Tibial nerve (tissue), 4 donors: ENCODE data around the gene NTNG1. TPM values are rescaled to one million over a fixed set of nuclear protein-coding genes. Genes with fewer than 3 reads are reported as not detected.

Source experiments
- DNase-seq, 2 donors: peaks; one replicate each; pipeline ENCODE4 v3.0.0-alpha.2; 2019; ENCODE audit warnings: low spot score in 2 of 2
- H3K27ac ChIP-seq, 4 donors: fragments of 200-600 bp; sonication (generic) in 3 of 4; one replicate each; pipeline ENCODE4 v1.5.1; 2017 to 2019; ENCODE audit warnings: mild to moderate bottlenecking in 1 of 4
- H3K27me3 ChIP-seq, 2 donors: fragments of 200-600 bp; sonication (generic) in 1 of 2; one replicate each; pipeline versions ENCODE4 v1.5.1 to v1.6.0; 2017 to 2019
- H3K36me3 ChIP-seq, 3 donors: fragments of 200-600 bp; sonication (generic); one replicate each; pipeline ENCODE4 v1.5.1; 2018 to 2019
- H3K4me1 ChIP-seq, 4 donors: fragments of 200-600 bp; sonication (generic) in 3 of 4; one replicate each; pipeline ENCODE4 v1.5.1; 2017 to 2019
- H3K4me3 ChIP-seq, 4 donors: fragments of 200-600 bp; sonication (generic) in 3 of 4; one replicate each; pipeline ENCODE4 v1.5.1; 2017 to 2019; ENCODE audit warnings: mild to moderate bottlenecking in 1 of 4, moderate library complexity in 1 of 4
- H3K9me3 ChIP-seq, 4 donors: fragments of 200-600 bp; sonication (generic) in 3 of 4; one replicate each; pipeline ENCODE4 v1.5.1; 2017 to 2019
- CTCF ChIP-seq, 5 experiments: fragments of 200-600 bp in 3 of 5; fragments of 450-650 bp in 2 of 5; sonication (generic) in 3 of 5; IDR thresholded peaks; one replicate each; pipeline ENCODE4 v1.5.1; 2016 to 2019; ENCODE audit warnings: antibody characterized with exemption in 5 of 5, mild to moderate bottlenecking in 3 of 5, moderate library complexity in 2 of 5
- EP300 ChIP-seq, 2 donors: sonication (generic); formaldehyde crosslinking; IDR thresholded peaks; one replicate each; pipeline ENCODE4 v1.6.1; 2017; ENCODE audit warnings: antibody characterized with exemption in 2 of 2, mild to moderate bottlenecking in 1 of 2
- POLR2A ChIP-seq, 2 donors: fragments of 450-650 bp; IDR thresholded peaks; one replicate each; pipeline ENCODE4 v1.6.1; 2017; ENCODE audit warnings: antibody characterized with exemption in 2 of 2, mild to moderate bottlenecking in 2 of 2, moderate library complexity in 2 of 2
- WGBS, 2 donors: methylation state at CpG; one replicate each; pipeline ENCODE4 v1.1.5; 2018; 5-methylcytosine and 5-hydroxymethylcytosine counted together
- total RNA-seq, 4 donors: library from RNA; depleted of rRNA; stranded (reverse); fragments of >200 nt; gene quantifications; one replicate each; pipeline ENCODE4 v1.1.0, GENCODE V29; 2016

The NTNG1 gene
- total RNA-seq, 4 donors from 2014 or later: 1.4 to 6.6 (median 3.9) TPM

GRCh38 chr1:107365527-107366240 is 224.8 kb downstream of the NTNG1 start:
- no peaks in the 10 kb centered on the region for H3K4me1 ChIP-seq
- H3K4me3 ChIP-seq: no peak overlapping the region
- H3K9me3 ChIP-seq: no peaks in the 10 kb centered on the region
- DNase-seq: no peak
- no peaks in the 10 kb centered on the region for H3K27me3 ChIP-seq
- WGBS, 2 donors: 91 to 98% methylated on average over 2 of the region's 2 CpGs
- TF ChIP-seq CTCF (IDR thresholded peaks at IDR 0.05) (no peak), POLR2A (IDR thresholded peaks at IDR 0.05) (no peak), EP300 (IDR thresholded peaks at IDR 0.05) (no peak)
- H3K36me3 ChIP-seq: no peaks in the 10 kb centered on the region
- H3K27ac ChIP-seq: no peak overlapping the region

- DNase-seq: no peak
- H3K36me3 ChIP-seq: no peaks in the 10 kb centered on the region
- no peaks in the 10 kb centered on the region for H3K9me3 ChIP-seq
- no peaks in the 10 kb centered on the region for H3K4me1 ChIP-seq
- TF ChIP-seq EP300 (IDR thresholded peaks at IDR 0.05) (no peak), POLR2A (IDR thresholded peaks at IDR 0.05) (no peak), CTCF (IDR thresholded peaks at IDR 0.05) (no peak)
- no peak overlapping the region for H3K27ac ChIP-seq
- no peak overlapping the region for H3K4me3 ChIP-seq
- H3K27me3 ChIP-seq: no peaks in the 10 kb centered on the region
- WGBS, 2 donors: 54 to 67% methylated on average over 4 of the region's 4 CpGs
These were observed 237.6 kb downstream of the NTNG1 start for GRCh38 chr1:107378426-107378825.

GRCh38 chr1:107378866-107379265 is 238.0 kb downstream of the NTNG1 start:
- no peak for DNase-seq
- WGBS, 2 donors: 61 to 63% methylated on average over 2 of the region's 2 CpGs
- Histone ChIP-seq H3K9me3 (no peaks in the 10 kb centered on the region), H3K27ac (no peak overlapping the region), H3K27me3 (no peaks in the 10 kb centered on the region), H3K4me1 (no peaks in the 10 kb centered on the region), H3K4me3 (no peak overlapping the region), H3K36me3 (no peaks in the 10 kb centered on the region)
- TF ChIP-seq EP300 (IDR thresholded peaks at IDR 0.05) (no peak), POLR2A (IDR thresholded peaks at IDR 0.05) (no peak), CTCF (IDR thresholded peaks at IDR 0.05) (no peak)

GRCh38 chr1:107379826-107380225 is 239.0 kb downstream of the NTNG1 start:
- Histone ChIP-seq H3K9me3 (no peaks in the 10 kb centered on the region), H3K27ac (no peak overlapping the region), H3K36me3 (no peaks in the 10 kb centered on the region), H3K4me1 (no peaks in the 10 kb centered on the region), H3K4me3 (no peak overlapping the region), H3K27me3 (no peaks in the 10 kb centered on the region)
- DNase-seq: no peak
- TF ChIP-seq CTCF (IDR thresholded peaks at IDR 0.05): no peak
- no peak for TF ChIP-seq POLR2A (IDR thresholded peaks at IDR 0.05)
- TF ChIP-seq EP300 (IDR thresholded peaks at IDR 0.05): no peak

GRCh38 chr1:107389410-107390396 is 248.9 kb downstream of the NTNG1 start:
- no peaks in the 10 kb centered on the region for H3K4me1 ChIP-seq
- TF ChIP-seq CTCF (IDR thresholded peaks at IDR 0.05) (no peak), EP300 (IDR thresholded peaks at IDR 0.05) (no peak), POLR2A (IDR thresholded peaks at IDR 0.05) (no peak)

More at GRCh38 chr1:107389410-107390396, 248.9 kb downstream of the NTNG1 start:
- Histone ChIP-seq H3K4me3 (no peak overlapping the region), H3K27me3 (no peaks in the 10 kb centered on the region), H3K27ac (no peak overlapping the region), H3K9me3 (no peaks in the 10 kb centered on the region), H3K36me3 (no peaks in the 10 kb centered on the region)
- DNase-seq: no peak
- WGBS, 2 donors: 68 to 70% methylated on average over 15 of the region's 15 CpGs
